Skin epidermis (tissue), 12 donors: Measurements from ENCODE around the gene SLC29A4.
A peak's percentile ranks its signal among the peaks of the same experiment; 100 is the strongest.
"Not testable (repeated sequence)": the region's sequence is repeated elsewhere in the genome, so short reads cannot be mapped to it uniquely, and the experiment has no call there.

Source experiments
- H3K27ac ChIP-seq, 21 experiments: fragments of 200-600 bp; sonication (generic) in 11 of 21; one replicate each; pipeline ENCODE4 v1.5.0; 2020; ENCODE audit warnings: mild to moderate bottlenecking in 3 of 21, inconsistent platforms in 2 of 21, moderate library complexity in 2 of 21
- H3K4me3 ChIP-seq, 7 experiments: fragments of 200-600 bp; sonication (generic) in 2 of 7; one replicate each; pipeline ENCODE4 v1.5.0; 2020; ENCODE audit warnings: inconsistent platforms in 2 of 7, mild to moderate bottlenecking in 2 of 7, moderate library complexity in 1 of 7

The SLC29A4 gene

GRCh38 chr7:5294169-5294987 lies 11.6 kb downstream of the SLC29A4 start:
- Histone ChIP-seq H3K4me3 (no peak overlapping the region), H3K27ac (no peak overlapping the region)

DNA sequence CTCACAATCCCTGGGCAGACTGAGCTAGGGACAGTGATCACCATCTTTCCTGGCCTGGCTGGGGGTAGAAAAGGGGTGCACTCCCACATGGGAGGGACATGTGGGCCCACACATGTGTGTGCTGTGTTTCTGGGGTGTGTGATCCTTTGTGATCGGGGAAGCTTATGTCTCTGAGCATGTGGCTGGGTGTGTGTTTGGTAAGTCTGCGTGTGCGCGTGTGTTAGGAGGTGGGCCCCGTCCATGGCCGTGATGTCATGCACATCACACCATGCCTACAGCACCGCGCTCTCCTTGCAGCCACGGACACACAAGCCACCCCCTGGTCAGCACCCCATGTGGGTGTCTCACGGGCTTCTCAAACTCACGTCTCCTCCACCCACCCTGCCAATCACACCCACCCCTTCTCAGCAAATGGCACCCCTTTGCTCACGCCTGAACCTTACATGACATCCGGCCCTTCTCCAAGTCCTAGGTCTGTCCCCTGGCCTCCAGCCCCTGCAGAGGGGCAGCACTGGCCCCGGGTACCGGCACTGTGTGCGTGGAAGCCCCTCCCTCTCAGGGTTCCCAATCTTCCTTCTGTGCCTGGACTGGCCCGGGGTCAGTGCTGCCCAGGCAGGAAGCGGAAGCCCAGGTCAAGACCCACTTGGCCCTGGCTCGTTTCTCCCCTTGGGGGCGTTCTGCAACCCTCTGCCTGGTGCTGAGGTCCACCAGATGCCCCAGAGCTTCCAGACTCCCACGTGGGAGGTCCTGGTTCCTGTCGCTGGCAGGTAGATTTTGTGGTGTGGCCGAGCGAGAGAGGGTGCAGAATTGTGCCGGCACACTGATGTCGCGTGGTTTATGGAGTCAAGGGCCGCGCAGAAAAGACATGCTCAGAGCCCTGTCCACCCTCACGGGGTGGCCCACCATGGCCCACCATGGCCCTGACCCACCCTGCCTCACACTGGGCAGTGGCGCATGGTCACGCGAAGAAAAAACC lies 12.6 kb downstream of the SLC29A4 start:
- Histone ChIP-seq H3K4me3 (no peak overlapping the region), H3K27ac (no peak overlapping the region)

- no peak overlapping the region for H3K4me3 ChIP-seq
- H3K27ac ChIP-seq: no peak overlapping the region
Measured at GRCh38 chr7:5296015-5296610, 13.4 kb downstream of the SLC29A4 start.

- Histone ChIP-seq H3K27ac (no peak overlapping the region), H3K4me3 (peak overlapping the region in 2 of 7 experiments; percentile 3 to 16)
Measured at GRCh38 chr7:5296611-5297226, 14.0 kb downstream of the SLC29A4 start.

DNA sequence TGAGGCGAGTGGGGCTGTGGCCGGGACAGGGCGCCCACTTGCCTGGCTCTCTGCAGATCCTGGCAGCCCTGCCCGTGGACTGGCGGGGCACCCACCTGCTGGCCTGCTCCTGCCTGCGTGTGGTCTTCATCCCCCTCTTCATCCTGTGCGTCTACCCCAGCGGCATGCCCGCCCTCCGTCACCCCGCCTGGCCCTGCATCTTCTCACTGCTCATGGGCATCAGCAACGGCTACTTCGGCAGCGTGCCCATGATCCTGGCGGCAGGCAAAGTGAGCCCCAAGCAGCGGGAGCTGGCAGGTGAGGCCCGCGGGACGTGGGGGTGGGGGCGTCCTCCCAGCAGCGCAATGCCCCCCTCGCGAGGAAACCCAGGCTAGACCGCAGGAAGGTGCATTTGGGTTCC lies 17.6 kb downstream of the SLC29A4 start:
- Histone ChIP-seq H3K4me3 (no peak overlapping the region), H3K27ac (no peak overlapping the region)

DNA sequence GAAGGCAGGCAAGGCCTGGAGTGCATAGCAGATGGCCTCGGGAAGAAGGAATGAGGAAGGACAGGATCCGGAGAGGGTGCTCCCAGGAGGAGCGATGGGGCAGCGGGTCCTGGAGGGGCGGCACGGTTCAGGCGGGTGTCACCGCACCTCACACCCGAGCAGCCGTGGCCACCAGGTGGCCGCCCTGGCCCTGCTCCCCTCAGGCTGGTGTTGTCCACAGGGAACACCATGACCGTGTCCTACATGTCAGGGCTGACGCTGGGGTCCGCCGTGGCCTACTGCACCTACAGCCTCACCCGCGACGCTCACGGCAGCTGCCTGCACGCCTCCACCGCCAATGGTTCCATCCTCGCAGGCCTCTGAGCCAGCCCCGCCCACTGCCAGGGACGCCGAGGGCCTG lies 19.8 kb downstream of the SLC29A4 start:
- no peak overlapping the region for H3K4me3 ChIP-seq
- no peak overlapping the region for H3K27ac ChIP-seq

GRCh38 chr7:5303061-5303460 lies 20.3 kb downstream of the SLC29A4 start:
- Histone ChIP-seq H3K4me3 (no peak overlapping the region), H3K27ac (no peak overlapping the region)

DNA sequence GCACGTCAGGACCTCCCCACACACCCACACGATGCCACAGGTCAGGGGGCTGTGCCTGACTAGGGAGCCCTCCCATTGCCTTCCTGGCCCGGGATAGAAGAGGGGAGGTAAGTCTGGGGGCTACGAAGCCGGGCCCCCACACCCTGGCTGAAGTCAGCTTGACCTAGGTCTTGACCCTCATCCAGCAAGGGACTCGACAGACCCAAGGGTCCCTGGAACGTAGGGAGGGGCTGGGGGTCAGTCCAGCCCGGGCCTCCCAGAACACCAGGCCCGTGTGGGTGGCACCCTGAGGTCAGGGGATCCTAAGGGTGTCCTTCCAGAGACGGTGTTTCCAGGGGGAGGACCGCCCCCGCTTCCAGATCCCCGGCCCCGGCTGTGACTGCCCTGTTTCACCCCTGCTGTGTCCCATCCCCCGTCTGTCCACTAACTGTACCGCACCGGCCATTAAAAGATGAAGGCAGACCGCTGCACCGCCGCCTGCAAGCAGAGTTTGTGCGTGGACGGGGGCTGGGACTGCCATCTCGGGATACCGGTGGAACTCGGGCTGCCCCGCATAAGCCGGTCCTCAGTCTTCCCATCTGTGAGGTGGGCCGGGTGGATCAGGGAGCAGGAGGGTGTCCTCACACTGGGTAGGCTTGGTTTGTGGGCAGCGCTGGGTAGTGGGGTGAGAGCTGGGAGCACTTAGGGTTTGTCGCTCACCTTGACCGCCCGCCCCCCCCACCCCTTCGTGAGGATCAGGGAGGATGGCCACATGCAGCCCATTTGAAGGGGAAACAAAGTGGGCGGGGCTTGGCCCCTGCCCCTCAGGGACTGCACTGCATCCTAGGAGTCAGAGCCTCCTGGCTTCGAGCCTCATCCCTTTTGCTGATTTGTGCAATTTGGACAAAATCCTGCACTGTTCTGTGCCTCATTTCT lies 21.1 kb downstream of the SLC29A4 start:
- no peak overlapping the region for H3K27ac ChIP-seq
- no peak overlapping the region for H3K4me3 ChIP-seq

DNA sequence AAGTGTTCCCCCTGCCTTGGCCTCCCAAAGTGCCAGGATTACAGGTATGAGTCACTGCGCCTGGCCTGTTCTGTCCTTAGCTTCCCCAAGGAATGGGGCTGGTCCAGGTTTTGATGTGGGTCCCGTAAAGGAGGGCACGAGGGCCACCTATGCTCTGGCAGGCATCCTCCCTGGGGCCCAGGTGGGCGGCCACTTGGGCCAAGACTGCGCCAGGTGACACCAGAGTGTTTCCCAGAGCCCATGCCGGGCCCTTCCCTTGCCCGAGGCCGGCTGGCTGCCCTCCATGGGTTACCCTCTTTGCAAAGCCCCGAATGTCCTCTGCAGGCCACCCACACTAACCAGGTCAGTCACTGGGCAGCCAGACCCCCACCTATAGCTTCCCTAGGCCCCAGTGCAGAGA lies 22.3 kb downstream of the SLC29A4 start:
- not testable (repeated sequence) for H3K4me3 ChIP-seq

GRCh38 chr7:5307221-5308142 lies 24.7 kb downstream of the SLC29A4 start:
- H3K27ac ChIP-seq, H3K4me3 ChIP-seq: not testable (repeated sequence)

More for the DNA sequence above, 22.3 kb downstream of the SLC29A4 start:
- not testable (repeated sequence) for H3K27ac ChIP-seq

DNA sequence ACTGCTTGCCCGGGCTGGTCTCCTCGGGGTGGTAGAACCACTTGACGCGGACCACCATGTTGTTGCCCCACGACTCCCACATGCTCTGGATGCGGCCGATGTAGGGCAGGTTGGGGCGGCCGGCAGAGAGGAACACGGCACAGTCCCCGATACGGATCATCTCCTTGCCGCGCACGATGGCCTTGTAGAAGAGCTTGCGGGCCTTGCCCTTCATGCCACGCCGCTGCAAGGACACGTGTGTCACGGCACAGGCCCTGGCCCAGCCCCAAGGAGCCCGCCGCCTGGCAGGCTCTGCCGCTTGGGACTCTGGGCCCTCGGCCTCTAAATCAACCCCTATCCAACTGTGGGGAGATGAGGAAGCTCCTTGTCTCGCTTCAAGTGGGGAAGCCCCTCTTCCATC lies 26.4 kb downstream of the SLC29A4 start:
- Histone ChIP-seq H3K4me3 (no peak overlapping the region), H3K27ac (no peak overlapping the region)

GRCh38 chr7:5310822-5311405 lies 28.2 kb downstream of the SLC29A4 start:
- Histone ChIP-seq H3K4me3 (no peak overlapping the region), H3K27ac (no peak overlapping the region)

GRCh38 chr7:5312276-5313070 lies 29.7 kb downstream of the SLC29A4 start:
- H3K4me3 ChIP-seq, H3K27ac ChIP-seq: not testable (repeated sequence)

DNA sequence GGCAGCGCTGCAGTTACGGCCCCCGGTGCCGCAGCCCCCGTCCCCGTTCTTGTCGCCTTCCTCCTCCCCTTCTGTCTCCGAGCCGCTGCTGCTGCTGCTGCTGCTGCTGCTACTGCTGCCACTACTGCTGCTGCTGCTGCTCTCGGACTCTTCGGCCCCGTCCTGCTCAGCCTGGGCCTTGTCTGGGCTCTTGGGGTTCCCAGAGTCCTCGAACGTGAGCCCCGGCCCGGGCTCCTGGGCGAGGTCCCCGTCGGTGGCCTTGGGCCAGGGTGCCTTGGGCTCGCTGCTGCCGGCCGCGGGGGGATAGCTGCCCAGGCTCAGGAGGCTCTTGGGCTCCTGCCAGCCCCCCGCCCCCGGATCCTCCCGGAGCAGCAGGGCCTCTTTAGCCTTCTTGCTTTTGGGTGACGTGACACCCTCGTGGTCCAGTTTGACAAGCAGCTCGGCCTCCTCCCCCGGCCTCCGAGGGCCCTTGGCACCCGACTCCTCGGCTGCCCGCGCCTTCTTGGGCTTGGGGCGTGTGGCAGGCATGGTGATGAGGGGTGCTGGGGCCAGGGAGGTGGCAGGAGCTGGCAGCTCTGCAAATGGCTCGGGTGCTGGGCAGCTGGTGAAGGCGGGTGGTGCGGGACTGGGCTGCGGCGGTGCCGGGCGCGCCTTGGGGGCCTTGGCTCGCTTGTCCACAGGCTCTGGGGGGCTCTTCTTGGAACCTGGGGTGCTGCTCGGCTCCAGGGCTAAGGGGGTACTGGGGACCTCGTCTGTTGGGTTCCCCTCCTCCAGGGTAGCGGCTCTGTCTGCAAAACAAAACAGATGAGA lies 30.5 kb downstream of the SLC29A4 start:
- not testable (repeated sequence) for H3K4me3 ChIP-seq, H3K27ac ChIP-seq

- no peak overlapping the region for H3K27ac ChIP-seq
Measured at GRCh38 chr7:5314864-5315263, 32.1 kb downstream of the SLC29A4 start.

GRCh38 chr7:5315761-5316160 lies 33.0 kb downstream of the SLC29A4 start:
- no peak overlapping the region for H3K4me3 ChIP-seq

More at GRCh38 chr7:5314864-5315263, 32.1 kb downstream of the SLC29A4 start:
- H3K4me3 ChIP-seq: no peak overlapping the region

More at GRCh38 chr7:5315761-5316160, 33.0 kb downstream of the SLC29A4 start:
- H3K27ac ChIP-seq: no peak overlapping the region
